HUES64 (cell line): ENCODE measurements around the gene NDUFA7.
"Not testable (repeated sequence)": the region's sequence is repeated elsewhere in the genome, so short reads cannot be mapped to it uniquely, and the experiment has no call there.

Experiments used
- H3K27ac ChIP-seq: 2 replicates; pipeline ENCODE4 v1.7.0; 2013; ENCODE audit warnings: low read depth, low read length, inconsistent platforms
- H3K27me3 ChIP-seq: 2 replicates; pipeline ENCODE4 v1.6.1; 2013; ENCODE audit warnings: mild to moderate bottlenecking, low read length; ENCODE audit not compliant: insufficient read depth
- H3K36me3 ChIP-seq: 2 replicates; pipeline ENCODE4 v1.6.1; 2013; ENCODE audit warnings: mild to moderate bottlenecking, low read length; ENCODE audit not compliant: insufficient read depth
- H3K4me1 ChIP-seq: 2 replicates; pipeline ENCODE4 v1.6.1; 2013; ENCODE audit warnings: mild to moderate bottlenecking, low read length, moderate library complexity; ENCODE audit not compliant: insufficient read depth
- H3K4me3 ChIP-seq: 2 replicates; pipeline ENCODE4 v1.5.1; 2013; ENCODE audit warnings: mild to moderate bottlenecking, low read length, moderate library complexity
- H3K9ac ChIP-seq: 2 replicates; pipeline ENCODE4 v1.6.1; 2013; ENCODE audit warnings: mild to moderate bottlenecking, low read depth, low read length
- H3K9me3 ChIP-seq: 2 replicates; pipeline ENCODE4 v1.6.1; 2013; ENCODE audit warnings: low read depth, low read length; ENCODE audit not compliant: insufficient read depth
- WGBS: fragments of 150-250, 120-280 bp; methylation state at CpG from one replicate; pipeline ENCODE4 v1.1.7; 2013; ENCODE audit warnings: missing lambda C conversion rate; 5-methylcytosine and 5-hydroxymethylcytosine counted together

Gene NDUFA7

DNA sequence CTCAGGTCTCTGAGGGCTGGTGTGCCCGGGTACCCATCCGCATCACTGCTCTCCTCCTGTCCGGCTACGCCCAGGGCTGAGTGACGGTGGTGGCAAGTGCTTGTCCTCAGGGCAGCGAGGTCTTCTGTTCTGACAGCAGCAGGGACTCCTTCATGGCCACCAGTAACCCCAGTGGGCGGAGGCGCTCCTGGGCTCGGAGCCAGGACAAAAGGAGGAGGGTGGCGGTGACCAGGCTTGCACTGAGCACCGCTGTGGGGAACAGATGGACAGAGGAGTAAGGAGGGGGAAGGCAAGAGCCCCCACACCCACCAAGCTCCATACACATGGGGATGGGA, 18.9 kb downstream of the NDUFA7 start:
- WGBS = 94% methylated on average over 11 of the region's 11 CpGs
- Histone ChIP-seq H3K9ac (no peak overlapping the region), H3K27ac (no peak overlapping the region), H3K36me3 (peaks cover 18% of the 10 kb centered on the region), H3K4me1 (no peaks in the 10 kb centered on the region), H3K27me3 (no peaks in the 10 kb centered on the region), H3K4me3 (no peak overlapping the region), H3K9me3 (no peaks in the 10 kb centered on the region)

DNA sequence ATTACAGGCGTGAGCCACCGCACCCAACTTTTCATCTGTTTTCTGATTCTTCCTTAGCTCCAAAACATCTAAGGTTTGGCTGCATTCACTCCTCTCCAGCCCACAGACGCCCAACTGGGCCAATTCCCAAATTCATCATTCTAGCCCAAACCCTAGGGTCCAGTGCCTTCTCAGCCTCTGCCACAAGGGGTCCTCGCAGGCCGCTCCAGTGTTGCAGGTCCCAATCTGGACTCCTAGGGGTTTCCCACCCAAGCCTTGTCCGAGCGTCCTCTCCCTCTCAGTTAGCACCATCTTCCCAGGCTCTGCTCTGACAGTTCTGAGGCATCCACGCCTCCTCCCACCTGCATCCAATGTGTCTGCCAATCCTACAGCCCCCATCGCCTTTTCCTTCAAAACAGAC, 29.8 kb downstream of the NDUFA7 start:
- not testable (repeated sequence) for H3K9ac ChIP-seq, H3K27me3 ChIP-seq, H3K27ac ChIP-seq, H3K36me3 ChIP-seq, H3K9me3 ChIP-seq, H3K4me1 ChIP-seq, H3K4me3 ChIP-seq
- no CpG with 5 or more reads among the region's 9 CpGs for WGBS

DNA sequence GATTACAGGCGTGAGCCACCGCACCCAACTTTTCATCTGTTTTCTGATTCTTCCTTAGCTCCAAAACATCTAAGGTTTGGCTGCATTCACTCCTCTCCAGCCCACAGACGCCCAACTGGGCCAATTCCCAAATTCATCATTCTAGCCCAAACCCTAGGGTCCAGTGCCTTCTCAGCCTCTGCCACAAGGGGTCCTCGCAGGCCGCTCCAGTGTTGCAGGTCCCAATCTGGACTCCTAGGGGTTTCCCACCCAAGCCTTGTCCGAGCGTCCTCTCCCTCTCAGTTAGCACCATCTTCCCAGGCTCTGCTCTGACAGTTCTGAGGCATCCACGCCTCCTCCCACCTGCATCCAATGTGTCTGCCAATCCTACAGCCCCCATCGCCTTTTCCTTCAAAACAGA, 44.7 kb downstream of the NDUFA7 start:
- not testable (repeated sequence) for H3K4me3 ChIP-seq, H3K27me3 ChIP-seq, H3K36me3 ChIP-seq, H3K9me3 ChIP-seq, H3K9ac ChIP-seq, H3K27ac ChIP-seq, H3K4me1 ChIP-seq
- no CpG with 5 or more reads among the region's 9 CpGs for WGBS

DNA sequence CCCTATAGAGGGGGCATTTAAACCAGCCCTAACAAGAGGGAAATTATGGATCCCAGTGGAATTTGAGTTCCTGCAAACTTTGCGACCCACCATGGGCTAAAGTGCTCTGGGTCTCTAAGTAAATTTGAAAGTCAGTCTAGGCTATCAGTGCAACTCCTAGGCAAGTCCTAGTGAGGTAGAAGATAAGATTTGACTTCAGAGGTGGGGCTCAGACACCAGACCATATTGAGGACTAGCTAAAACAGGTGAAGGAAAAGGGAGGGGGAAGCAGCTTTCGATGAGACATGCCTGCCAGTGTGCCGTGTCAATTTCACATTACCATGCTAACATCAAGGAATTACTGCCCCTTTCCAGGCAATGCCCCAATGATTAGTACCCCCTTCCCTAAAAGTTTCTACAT, 51.5 kb downstream of the NDUFA7 start:
- H3K9ac ChIP-seq = no peak overlapping the region
- no peak overlapping the region for H3K27ac ChIP-seq
- H3K4me3 ChIP-seq = no peak overlapping the region
- H3K27me3 ChIP-seq = no peaks in the 10 kb centered on the region
- no peaks in the 10 kb centered on the region for H3K4me1 ChIP-seq
- H3K36me3 ChIP-seq = no peaks in the 10 kb centered on the region
- H3K9me3 ChIP-seq = no peaks in the 10 kb centered on the region
- WGBS = 86% methylated on average over 3 of the region's 3 CpGs

DNA sequence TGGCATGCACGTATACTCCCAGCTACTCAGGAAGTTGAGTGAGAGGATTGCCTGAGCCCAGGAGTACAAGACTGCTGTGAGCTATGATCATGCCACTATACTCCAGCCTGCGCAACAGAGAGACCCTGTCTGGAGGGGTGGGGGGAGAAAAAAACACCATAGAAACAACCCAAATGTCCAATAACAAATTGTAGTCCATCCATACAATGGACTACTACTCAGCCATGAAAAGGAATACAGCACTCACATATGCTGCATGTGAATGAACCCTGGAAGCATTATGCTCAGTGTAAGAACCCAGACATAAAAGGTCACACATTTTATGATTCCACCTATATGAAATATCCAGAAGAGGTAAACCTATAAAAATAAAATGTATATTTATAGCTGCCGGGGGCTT, 55.3 kb downstream of the NDUFA7 start:
- H3K27ac ChIP-seq = no peak overlapping the region
- no peaks in the 10 kb centered on the region for H3K27me3 ChIP-seq
- peaks cover 9% of the 10 kb centered on the region; the same call in 1 of the 2 replicates for H3K36me3 ChIP-seq
- WGBS = 88% methylated on average over 2 of the region's 3 CpGs
- no peaks in the 10 kb centered on the region for H3K9me3 ChIP-seq
- no peak overlapping the region for H3K9ac ChIP-seq
- H3K4me3 ChIP-seq = no peak overlapping the region
- H3K4me1 ChIP-seq = no peaks in the 10 kb centered on the region

DNA sequence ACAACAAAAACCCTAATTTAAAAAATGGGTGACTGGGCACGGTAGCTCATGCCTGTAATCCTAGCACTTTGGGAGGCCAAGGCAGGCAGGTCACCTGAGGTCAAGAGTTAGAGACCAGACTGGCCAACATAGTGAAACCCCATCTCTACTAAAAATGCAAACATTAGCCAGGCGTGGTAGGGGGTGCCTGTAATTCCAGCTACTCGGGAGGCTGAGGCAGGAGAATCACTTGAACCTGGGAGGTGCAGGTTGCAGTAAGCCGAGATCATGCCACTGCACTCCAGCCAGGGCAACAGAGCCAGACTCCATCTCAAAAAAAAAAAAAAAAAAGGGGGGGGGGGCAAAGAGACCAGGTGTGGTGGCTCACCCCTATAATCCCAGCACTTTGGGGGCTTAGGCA, 56.9 kb downstream of the NDUFA7 start:
- WGBS = 95% methylated on average over 4 of the region's 4 CpGs
- not testable (repeated sequence) for H3K4me1 ChIP-seq, H3K4me3 ChIP-seq, H3K27me3 ChIP-seq, H3K9ac ChIP-seq, H3K27ac ChIP-seq, H3K9me3 ChIP-seq, H3K36me3 ChIP-seq

DNA sequence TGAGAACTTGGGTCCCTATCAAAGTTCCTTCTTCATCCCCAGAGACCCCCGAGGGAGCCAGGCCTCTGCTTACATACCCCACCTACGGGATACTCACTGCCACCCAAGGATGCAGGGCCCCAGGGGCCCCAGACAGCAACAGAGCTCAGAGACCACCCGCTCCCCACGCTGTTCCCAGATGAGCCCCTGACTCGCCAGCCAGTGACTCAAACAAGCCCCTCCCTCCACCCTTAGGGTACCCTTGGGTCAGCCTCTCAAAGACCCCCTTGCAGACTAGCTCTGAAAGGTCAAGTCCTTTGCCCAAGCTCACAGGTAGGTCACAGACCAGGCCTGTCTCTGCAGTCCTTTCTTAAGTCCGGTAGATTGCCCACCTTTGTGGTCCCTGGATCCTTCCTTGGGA, 58.7 kb downstream of the NDUFA7 start:
- no peaks in the 10 kb centered on the region for H3K27me3 ChIP-seq
- no peak overlapping the region for H3K9ac ChIP-seq
- no peak overlapping the region for H3K4me3 ChIP-seq
- H3K36me3 ChIP-seq = peaks cover 20% of the 10 kb centered on the region
- WGBS = 95% methylated on average over 6 of the region's 6 CpGs
- no peaks in the 10 kb centered on the region for H3K9me3 ChIP-seq
- no peaks in the 10 kb centered on the region for H3K4me1 ChIP-seq
- no peak overlapping the region for H3K27ac ChIP-seq

DNA sequence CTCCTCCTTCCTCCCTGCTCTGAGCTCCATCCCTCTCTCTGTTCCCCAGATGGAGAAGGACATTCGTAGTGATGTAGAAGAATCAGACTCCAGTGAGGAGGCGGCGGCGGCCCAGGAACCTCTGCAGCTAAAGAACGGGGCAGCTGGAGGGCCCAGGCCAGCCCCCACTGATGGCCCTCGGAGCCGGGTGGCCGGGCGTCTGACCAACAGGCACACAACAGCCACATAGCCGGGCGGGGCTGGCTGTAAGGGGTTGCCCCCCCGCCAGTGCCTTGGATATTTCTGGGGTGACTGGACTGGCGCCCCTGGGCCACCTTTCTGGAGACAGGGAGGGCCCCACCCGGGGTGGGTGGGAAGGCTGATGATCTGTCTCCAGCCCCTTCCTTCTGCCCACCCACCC, 59.3 kb downstream of the NDUFA7 start:
- Histone ChIP-seq H3K9ac (no peak overlapping the region), H3K36me3 (peaks cover 26% of the 10 kb centered on the region), H3K4me3 (no peak overlapping the region), H3K27me3 (no peaks in the 10 kb centered on the region), H3K4me1 (no peaks in the 10 kb centered on the region), H3K27ac (no peak overlapping the region), H3K9me3 (no peaks in the 10 kb centered on the region)
- 84% methylated on average over 14 of the region's 14 CpGs for WGBS

DNA sequence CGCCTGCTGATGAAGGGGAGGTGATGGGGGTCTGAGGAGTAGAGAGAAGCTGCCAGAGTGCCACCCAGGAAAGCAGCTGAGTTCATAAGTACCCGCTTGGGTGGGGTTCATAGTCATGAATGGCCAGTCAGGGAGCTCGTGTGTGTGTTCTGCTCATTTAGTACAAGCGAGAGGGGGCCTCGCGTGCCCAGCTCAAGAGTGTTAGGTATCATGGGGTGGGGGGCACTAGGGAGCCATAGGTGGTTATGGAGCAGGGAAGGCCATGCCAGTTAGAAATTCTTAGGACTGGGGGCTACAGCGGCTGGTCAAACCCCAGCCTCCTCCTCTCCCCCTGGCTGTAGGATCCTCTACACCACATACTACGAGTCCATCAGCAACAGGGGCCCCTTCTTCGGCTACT, 59.8 kb downstream of the NDUFA7 start:
- Histone ChIP-seq H3K27me3 (no peaks in the 10 kb centered on the region), H3K36me3 (peaks cover 31% of the 10 kb centered on the region), H3K27ac (no peak overlapping the region), H3K9ac (no peak overlapping the region), H3K4me3 (no peak overlapping the region), H3K9me3 (no peaks in the 10 kb centered on the region), H3K4me1 (no peaks in the 10 kb centered on the region)
- WGBS = 93% methylated on average over 9 of the region's 9 CpGs
